Measurements from ENCODE around the gene RALGAPA2. TPM values are rescaled to one million over a fixed set of nuclear protein-coding genes. Genes with fewer than 3 reads are reported as not detected.

The RALGAPA2 gene
- total and polyA plus RNA-seq, 2 of the 13 experiments (the other 11 are each of a cell fraction or from before 2014, with no cell fraction given) = 13.8 to 17.7 TPM

DNA sequence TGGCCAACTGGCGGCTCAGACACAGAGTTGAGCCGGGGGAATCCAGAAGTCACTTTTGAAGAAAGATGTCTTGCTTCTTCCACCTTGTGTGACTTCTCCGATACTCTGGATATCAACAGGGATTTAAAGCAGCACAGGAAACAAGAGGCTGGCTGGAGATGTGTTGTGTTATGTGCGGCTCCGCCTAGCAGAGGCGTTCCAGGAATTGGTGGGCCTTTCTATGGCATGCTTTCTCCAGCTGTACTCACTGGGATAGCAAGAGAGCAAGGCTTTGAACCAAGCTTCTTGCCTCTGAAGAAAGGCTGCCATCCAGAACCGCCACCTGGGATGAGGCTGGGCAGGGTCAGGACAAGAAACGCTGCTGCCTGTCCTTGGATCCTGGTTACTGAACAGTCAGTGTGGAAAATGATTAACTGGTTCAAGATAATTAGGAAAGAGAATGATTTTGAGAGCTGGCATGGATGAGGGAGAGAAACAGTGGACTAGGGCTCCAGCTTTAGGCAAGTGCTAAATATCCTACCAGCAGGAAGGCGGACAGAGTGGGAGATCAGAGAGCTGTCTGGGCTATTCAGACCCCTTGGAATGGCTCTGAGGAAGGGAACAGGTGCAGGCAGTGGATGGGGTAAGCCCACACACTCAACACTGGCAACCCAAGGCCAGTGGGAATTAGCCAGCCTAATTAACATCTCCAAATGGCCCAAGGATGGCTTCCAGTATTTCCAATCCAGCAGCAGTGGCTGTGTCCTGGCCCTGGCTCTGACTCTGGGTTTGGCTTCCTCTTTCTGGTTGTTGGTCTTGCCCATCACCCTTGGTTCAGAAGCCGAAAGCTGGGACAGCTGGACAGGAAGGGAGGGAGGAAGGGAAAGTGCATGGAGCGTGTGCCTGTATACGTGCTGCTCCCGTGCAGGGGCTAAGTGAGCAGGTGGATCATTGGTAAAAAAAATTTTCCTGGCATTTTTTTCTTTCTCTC lies 312.6 kb downstream of the RALGAPA2 start (continued):
- TF ChIP-seq USF2 (IDR thresholded peaks at IDR 0.05; ENCODE audit: low read depth, low read length) (no peak), USF2 (CRISPR knock-in tag; IDR thresholded peaks at IDR 0.05; ENCODE audit: borderline replicate concordance) (no peak), ZNF510 (CRISPR knock-in tag; IDR thresholded peaks at IDR 0.05; ENCODE audit: low read depth) (no peak), KDM1A (CRISPR knock-in tag; IDR thresholded peaks at IDR 0.05) (no peak), ZNF205 (CRISPR knock-in tag; IDR thresholded peaks at IDR 0.05) (0 out of 2 replicates have a peak, but pooled peaks have one; percentile 22), PAX8 (CRISPR knock-in tag; IDR thresholded peaks at IDR 0.05; ENCODE audit: borderline replicate concordance) (no peak), ISX (CRISPR knock-in tag; conservative IDR thresholded peaks at IDR 0.05) (no peak), SOX6 (IDR thresholded peaks at IDR 0.05) (no peak), SOX6 (CRISPR knock-in tag; IDR thresholded peaks at IDR 0.05) (peak; percentile 30; the same call in 1 of the 2 replicates), POGZ (CRISPR knock-in tag; IDR thresholded peaks at IDR 0.05) (no peak), RFX3 (CRISPR knock-in tag; IDR thresholded peaks at IDR 0.05) (no peak), ZNF3 (CRISPR knock-in tag; IDR thresholded peaks at IDR 0.05) (no peak), SMARCC2 (IDR thresholded peaks at IDR 0.05) (no peak), FOSL2 (CRISPR knock-in tag; IDR thresholded peaks at IDR 0.05) (no peak)
- TF ChIP-seq, protein P1, sequence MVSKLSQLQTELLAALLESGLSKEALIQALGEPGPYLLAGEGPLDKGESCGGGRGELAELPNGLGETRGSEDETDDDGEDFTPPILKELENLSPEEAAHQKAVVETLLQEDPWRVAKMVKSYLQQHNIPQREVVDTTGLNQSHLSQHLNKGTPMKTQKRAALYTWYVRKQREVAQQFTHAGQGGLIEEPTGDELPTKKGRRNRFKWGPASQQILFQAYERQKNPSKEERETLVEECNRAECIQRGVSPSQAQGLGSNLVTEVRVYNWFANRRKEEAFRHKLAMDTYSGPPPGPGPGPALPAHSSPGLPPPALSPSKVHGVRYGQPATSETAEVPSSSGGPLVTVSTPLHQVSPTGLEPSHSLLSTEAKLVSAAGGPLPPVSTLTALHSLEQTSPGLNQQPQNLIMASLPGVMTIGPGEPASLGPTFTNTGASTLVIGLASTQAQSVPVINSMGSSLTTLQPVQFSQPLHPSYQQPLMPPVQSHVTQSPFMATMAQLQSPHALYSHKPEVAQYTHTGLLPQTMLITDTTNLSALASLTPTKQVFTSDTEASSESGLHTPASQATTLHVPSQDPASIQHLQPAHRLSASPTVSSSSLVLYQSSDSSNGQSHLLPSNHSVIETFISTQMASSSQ (IDR thresholded peaks at IDR 0.05; ENCODE audit: low read depth) = peak; percentile 79
- TF ChIP-seq, protein P1 (CRISPR knock-in tag; IDR thresholded peaks at IDR 0.05; ENCODE audit: borderline replicate concordance) = peak; percentile 76
- TF ChIP-seq, protein P2, sequence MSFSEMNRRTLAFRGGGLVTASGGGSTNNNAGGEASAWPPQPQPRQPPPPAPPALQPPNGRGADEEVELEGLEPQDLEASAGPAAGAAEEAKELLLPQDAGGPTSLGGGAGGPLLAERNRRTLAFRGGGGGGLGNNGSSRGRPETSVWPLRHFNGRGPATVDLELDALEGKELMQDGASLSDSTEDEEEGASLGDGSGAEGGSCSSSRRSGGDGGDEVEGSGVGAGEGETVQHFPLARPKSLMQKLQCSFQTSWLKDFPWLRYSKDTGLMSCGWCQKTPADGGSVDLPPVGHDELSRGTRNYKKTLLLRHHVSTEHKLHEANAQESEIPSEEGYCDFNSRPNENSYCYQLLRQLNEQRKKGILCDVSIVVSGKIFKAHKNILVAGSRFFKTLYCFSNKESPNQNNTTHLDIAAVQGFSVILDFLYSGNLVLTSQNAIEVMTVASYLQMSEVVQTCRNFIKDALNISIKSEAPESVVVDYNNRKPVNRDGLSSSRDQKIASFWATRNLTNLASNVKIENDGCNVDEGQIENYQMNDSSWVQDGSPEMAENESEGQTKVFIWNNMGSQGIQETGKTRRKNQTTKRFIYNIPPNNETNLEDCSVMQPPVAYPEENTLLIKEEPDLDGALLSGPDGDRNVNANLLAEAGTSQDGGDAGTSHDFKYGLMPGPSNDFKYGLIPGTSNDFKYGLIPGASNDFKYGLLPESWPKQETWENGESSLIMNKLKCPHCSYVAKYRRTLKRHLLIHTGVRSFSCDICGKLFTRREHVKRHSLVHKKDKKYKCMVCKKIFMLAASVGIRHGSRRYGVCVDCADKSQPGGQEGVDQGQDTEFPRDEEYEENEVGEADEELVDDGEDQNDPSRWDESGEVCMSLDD (CRISPR knock-in tag; IDR thresholded peaks at IDR 0.05; ENCODE audit: borderline replicate concordance) = no peak
- TF ChIP-seq, protein P3, sequence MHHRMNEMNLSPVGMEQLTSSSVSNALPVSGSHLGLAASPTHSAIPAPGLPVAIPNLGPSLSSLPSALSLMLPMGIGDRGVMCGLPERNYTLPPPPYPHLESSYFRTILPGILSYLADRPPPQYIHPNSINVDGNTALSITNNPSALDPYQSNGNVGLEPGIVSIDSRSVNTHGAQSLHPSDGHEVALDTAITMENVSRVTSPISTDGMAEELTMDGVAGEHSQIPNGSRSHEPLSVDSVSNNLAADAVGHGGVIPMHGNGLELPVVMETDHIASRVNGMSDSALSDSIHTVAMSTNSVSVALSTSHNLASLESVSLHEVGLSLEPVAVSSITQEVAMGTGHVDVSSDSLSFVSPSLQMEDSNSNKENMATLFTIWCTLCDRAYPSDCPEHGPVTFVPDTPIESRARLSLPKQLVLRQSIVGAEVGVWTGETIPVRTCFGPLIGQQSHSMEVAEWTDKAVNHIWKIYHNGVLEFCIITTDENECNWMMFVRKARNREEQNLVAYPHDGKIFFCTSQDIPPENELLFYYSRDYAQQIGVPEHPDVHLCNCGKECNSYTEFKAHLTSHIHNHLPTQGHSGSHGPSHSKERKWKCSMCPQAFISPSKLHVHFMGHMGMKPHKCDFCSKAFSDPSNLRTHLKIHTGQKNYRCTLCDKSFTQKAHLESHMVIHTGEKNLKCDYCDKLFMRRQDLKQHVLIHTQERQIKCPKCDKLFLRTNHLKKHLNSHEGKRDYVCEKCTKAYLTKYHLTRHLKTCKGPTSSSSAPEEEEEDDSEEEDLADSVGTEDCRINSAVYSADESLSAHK (CRISPR knock-in tag; IDR thresholded peaks at IDR 0.05; ENCODE audit: borderline replicate concordance) = no peak

Data from HepG2 (cell line).